ENCODE results near the gene INHBB.
"Not testable (repeated sequence)": the region's sequence is repeated elsewhere in the genome, so short reads cannot be mapped to it uniquely, and the experiment has no call there.

The INHBB gene

DNA sequence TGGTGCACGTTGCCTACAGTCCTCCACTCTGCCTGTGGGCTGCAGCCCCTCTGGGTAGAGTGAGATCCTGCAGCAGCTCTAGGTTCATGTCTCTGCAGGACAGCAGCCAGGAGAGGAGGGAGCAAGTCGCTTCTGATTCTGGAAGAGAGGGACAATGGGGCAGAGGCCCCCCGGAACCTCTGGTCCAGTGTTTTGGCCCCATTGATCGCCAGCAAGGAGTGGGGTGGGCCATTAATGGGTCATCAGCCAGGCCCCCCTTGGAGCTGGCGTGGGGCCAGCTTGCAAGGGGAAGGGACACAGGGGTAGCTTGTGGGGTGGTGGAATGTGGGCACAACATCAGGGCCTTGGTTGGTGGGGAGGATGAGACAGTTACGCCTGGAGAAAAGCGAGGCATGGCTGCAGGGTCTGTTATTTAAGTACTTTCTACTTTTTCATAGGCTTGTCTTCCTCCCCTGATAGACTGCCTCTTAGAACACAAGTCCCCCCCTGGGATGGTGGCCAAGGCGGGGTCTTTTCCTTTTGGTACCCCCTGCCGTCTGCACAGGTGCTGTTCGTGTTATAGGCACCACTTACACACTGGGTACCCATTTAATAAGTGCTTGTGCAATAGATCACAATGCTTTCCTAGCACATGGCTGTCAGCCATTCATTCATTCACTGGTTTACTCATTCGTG is 44.6 kb downstream of the INHBB start:
- H3K9me3 Mint-ChIP-seq: no peaks in the 10 kb centered on the region
- H3K27me3 Mint-ChIP-seq (ENCODE audit: low read depth): peaks cover 27% of the 10 kb centered on the region
- H3K4me1 Mint-ChIP-seq: peaks cover 3% of the 10 kb centered on the region
- no peak overlapping the region for H3K4me3 Mint-ChIP-seq
- no peaks in the 10 kb centered on the region for H3K36me3 Mint-ChIP-seq (ENCODE audit: low read depth)
- TF ChIP-seq CTCF (IDR thresholded peaks at IDR 0.05; ENCODE audit: unreplicated experiment in 3 of 3): no peak
- H3K27ac Mint-ChIP-seq: no peak overlapping the region

GRCh38 chr2:120391382-120391781 is 45.4 kb downstream of the INHBB start:
- not testable (repeated sequence) for H3K36me3 Mint-ChIP-seq (ENCODE audit: low read depth); H3K9me3 Mint-ChIP-seq; H3K4me3 Mint-ChIP-seq; H3K4me1 Mint-ChIP-seq; H3K27ac Mint-ChIP-seq
- peaks cover 30% of the 10 kb centered on the region for H3K27me3 Mint-ChIP-seq (ENCODE audit: low read depth)

DNA sequence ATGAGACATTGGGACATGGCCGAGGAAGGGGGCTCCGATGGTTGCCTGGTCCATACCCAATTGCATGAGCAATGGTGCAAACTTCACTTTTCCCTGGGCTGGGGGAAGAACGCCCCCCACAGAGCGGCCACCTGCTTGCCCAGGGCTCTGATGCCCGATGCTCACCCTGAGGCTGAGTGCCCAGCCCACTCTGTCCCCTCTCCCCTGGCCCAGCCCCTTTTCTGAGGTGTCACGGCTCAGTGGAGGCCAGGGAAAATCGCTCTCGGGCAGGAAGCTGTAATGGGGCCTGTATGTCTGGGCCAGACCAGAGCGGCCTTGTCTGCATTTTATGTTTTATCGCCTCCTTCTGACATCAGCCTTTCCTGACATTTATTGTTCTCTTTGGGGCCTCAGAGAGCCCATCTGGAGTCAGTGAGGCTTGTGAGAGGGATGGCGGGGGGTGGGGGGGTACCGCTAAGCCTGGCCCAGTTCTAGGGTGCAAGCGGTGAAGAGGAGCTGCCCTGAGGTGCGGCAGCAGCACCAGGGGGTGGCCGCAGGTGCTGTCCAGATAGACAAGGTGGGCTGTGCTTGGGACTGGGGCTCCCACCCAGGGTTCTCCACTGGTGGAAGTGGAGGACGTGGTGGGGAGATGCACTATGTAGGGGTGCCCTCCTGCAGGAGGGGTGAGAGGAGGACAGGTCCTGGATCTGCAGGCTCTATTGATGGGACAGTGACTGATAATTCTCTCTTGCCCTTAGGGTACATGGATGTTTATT is 46.2 kb downstream of the INHBB start:
- Mint-ChIP-seq H3K4me1 (peaks cover 8% of the 10 kb centered on the region), H3K9me3 (no peaks in the 10 kb centered on the region), H3K36me3 (ENCODE audit: low read depth) (no peaks in the 10 kb centered on the region), H3K27ac (no peak overlapping the region), H3K4me3 (no peak overlapping the region), H3K27me3 (ENCODE audit: low read depth) (peaks cover 33% of the 10 kb centered on the region)
- no peak for TF ChIP-seq CTCF (IDR thresholded peaks at IDR 0.05; ENCODE audit: unreplicated experiment in 3 of 3)

DNA sequence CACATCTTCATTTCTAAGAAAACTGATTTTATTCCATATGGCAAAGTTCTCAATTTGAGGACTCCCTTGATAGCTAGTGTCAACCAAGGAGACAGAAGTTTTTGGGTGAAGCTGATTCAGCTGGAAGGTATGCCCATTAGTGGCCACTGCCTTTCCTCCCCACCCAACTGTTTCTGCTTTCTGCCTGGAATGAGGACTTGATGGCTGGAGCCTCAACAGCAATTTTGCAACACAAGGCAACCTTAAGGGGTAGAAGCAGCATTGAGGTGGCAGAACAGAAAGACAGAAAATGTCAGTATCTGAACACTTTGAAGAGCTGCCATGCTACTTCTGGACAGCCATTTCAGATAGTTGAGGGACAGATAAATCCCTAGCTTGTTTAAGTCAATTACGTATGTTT is 47.0 kb downstream of the INHBB start:
- TF ChIP-seq CTCF (IDR thresholded peaks at IDR 0.05; ENCODE audit: unreplicated experiment in 3 of 3): no peak
- no peak overlapping the region for H3K4me3 Mint-ChIP-seq
- H3K27me3 Mint-ChIP-seq (ENCODE audit: low read depth): peaks cover 35% of the 10 kb centered on the region
- H3K4me1 Mint-ChIP-seq: peaks cover 11% of the 10 kb centered on the region
- no peaks in the 10 kb centered on the region for H3K36me3 Mint-ChIP-seq (ENCODE audit: low read depth)
- H3K27ac Mint-ChIP-seq: no peak overlapping the region
- no peaks in the 10 kb centered on the region for H3K9me3 Mint-ChIP-seq

DNA sequence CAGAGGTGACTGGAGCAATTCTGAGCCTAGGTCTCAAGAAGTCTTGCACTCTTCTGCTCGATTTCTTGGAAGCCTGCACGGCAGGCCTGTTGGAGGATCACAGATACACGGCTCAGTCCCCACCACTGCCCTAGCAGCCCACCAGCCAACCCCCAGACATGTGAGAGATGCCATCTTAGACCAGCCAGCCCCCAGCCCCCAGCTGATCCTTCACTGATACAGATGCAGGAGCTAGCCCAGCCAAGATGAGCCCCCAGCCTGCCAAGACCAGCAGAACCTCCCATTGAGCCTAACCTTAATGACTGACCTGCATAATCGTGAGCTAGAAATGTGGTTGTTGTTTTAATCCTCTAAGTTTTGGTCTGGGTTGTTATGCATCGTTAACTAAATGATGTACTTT is 47.5 kb downstream of the INHBB start:
- Mint-ChIP-seq H3K4me3 (no peak overlapping the region), H3K27me3 (ENCODE audit: low read depth) (peaks cover 35% of the 10 kb centered on the region), H3K36me3 (ENCODE audit: low read depth) (no peaks in the 10 kb centered on the region), H3K4me1 (peaks cover 11% of the 10 kb centered on the region), H3K27ac (no peak overlapping the region), H3K9me3 (no peaks in the 10 kb centered on the region)
- no peak for TF ChIP-seq CTCF (IDR thresholded peaks at IDR 0.05; ENCODE audit: unreplicated experiment in 3 of 3)

DNA sequence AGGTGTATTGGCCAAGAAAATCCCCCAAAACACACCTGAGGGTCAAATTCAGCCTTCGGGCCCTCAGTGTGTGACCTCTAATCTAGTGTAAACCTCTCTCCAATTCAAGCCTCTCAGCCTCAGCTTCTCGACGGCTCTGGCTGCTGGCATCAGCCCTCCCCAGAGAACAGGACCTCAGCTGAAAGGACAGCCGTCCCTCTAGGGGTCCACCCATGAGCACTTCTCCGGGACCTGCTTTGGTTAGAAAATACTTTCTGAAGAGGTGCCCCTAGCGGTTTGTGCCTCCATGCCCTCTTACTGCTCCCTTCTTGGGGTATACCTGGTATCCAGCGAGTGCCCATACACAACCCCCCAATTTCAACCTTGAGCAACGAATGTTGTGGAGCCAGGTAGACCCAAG is 48.8 kb downstream of the INHBB start:
- Mint-ChIP-seq H3K9me3 (no peaks in the 10 kb centered on the region), H3K4me1 (peaks cover 11% of the 10 kb centered on the region), H3K4me3 (no peak overlapping the region), H3K27ac (no peak overlapping the region), H3K36me3 (ENCODE audit: low read depth) (no peaks in the 10 kb centered on the region), H3K27me3 (ENCODE audit: low read depth) (peaks cover 32% of the 10 kb centered on the region)
- TF ChIP-seq CTCF (IDR thresholded peaks at IDR 0.05; ENCODE audit: unreplicated experiment in 3 of 3): no peak
